ENCODE data around the gene SLC22A16. TPM values are rescaled to one million over a fixed set of nuclear protein-coding genes. Genes with fewer than 3 reads are reported as not detected.

The SLC22A16 gene
- total RNA-seq, 4 donors from 2014 or later: not detected

- Histone ChIP-seq H3K4me3 (no peak overlapping the region), H3K4me1 (peaks cover 0 to 3% (median 0%) of the 10 kb centered on the region in 4 donors), H3K9me3 (no peaks in the 10 kb centered on the region), H3K27me3 (no peaks in the 10 kb centered on the region), H3K27ac (no peak overlapping the region), H3K36me3 (no peaks in the 10 kb centered on the region)
- TF ChIP-seq EP300 (IDR thresholded peaks at IDR 0.05; ENCODE audit: low read depth) (no peak), POLR2AphosphoS5 (IDR thresholded peaks at IDR 0.05) (no peak), CTCF (IDR thresholded peaks at IDR 0.05) (no peak), POLR2A (IDR thresholded peaks at IDR 0.05) (no peak)
- WGBS, 2 donors (ENCODE audit: low coverage in 1 of 2): 77 to 86% methylated on average over 4 of the region's 4 CpGs
- intact Hi-C loops (cut with DNase I; ENCODE audit: low total_unique reads) (no loop called here), in situ Hi-C loops (cut with MboI; ENCODE audit: low pct_ligation_motif_present in 1 of 4, low pct_unique_long_range_greater_than_20kb in 1 of 4, low sequenced_read_pairs in 3 of 4) (loop anchor here (10.0 to 25.0 kb wide), 7 partner anchors 224 to 704 kb away; partner anchors contain the start of genes WASF1 (in 2 of the 4), AK9 (in 1 of the 4) and FIG4 (in 1 of the 4))
- no peak for DNase-seq
These were observed 77.6 kb downstream of the SLC22A16 start for GRCh38 chr6:110398778-110399177.

- H3K4me1 ChIP-seq: peaks cover 0 to 3% (median under 1%) of the 10 kb centered on the region in 4 donors
- H3K36me3 ChIP-seq: no peaks in the 10 kb centered on the region
- 42 to 51% methylated on average over 4 of the region's 4 CpGs for WGBS, 2 donors (ENCODE audit: low coverage in 1 of 2)
- no peak overlapping the region for H3K27ac ChIP-seq
- TF ChIP-seq POLR2AphosphoS5 (IDR thresholded peaks at IDR 0.05) (no peak), POLR2A (IDR thresholded peaks at IDR 0.05) (no peak), CTCF (IDR thresholded peaks at IDR 0.05) (no peak), EP300 (IDR thresholded peaks at IDR 0.05; ENCODE audit: low read depth) (no peak)
- no peak overlapping the region for H3K4me3 ChIP-seq
- H3K9me3 ChIP-seq: no peaks in the 10 kb centered on the region
- in situ Hi-C loops (cut with MboI; ENCODE audit: low pct_ligation_motif_present in 1 of 4, low pct_unique_long_range_greater_than_20kb in 1 of 4, low sequenced_read_pairs in 3 of 4) (loop anchor here (10.0 to 25.0 kb wide), 7 partner anchors 220 to 700 kb away; partner anchors contain the start of genes WASF1 (in 2 of the 4), AK9 (in 1 of the 4) and FIG4 (in 1 of the 4)), intact Hi-C loops (cut with DNase I; ENCODE audit: low total_unique reads) (no loop called here)
- no peaks in the 10 kb centered on the region for H3K27me3 ChIP-seq
- DNase-seq: no peak
These were observed 81.2 kb downstream of the SLC22A16 start for GRCh38 chr6:110395221-110395620.

GRCh38 chr6:110394409-110394808 is 82.0 kb downstream of the SLC22A16 start:
- WGBS, 2 donors (ENCODE audit: low coverage in 1 of 2): 88% methylated on average over 4 of the region's 4 CpGs; no CpG with 5 or more reads in 1 of the 2 donors
- peaks cover 0 to 3% (median 0%) of the 10 kb centered on the region in 4 donors for H3K4me1 ChIP-seq
- H3K27ac ChIP-seq: no peak overlapping the region
- intact Hi-C loops (cut with DNase I; ENCODE audit: low total_unique reads) (no loop called here), in situ Hi-C loops (cut with MboI; ENCODE audit: low pct_ligation_motif_present in 1 of 4, low pct_unique_long_range_greater_than_20kb in 1 of 4, low sequenced_read_pairs in 3 of 4) (loop anchor here (10.0 to 25.0 kb wide), 7 partner anchors 220 to 700 kb away; partner anchors contain the start of genes WASF1 (in 2 of the 4), AK9 (in 1 of the 4) and FIG4 (in 1 of the 4))
- H3K36me3 ChIP-seq: no peaks in the 10 kb centered on the region
- H3K27me3 ChIP-seq: no peaks in the 10 kb centered on the region
- DNase-seq: no peak
- H3K4me3 ChIP-seq: no peak overlapping the region
- H3K9me3 ChIP-seq: no peaks in the 10 kb centered on the region
- TF ChIP-seq EP300 (IDR thresholded peaks at IDR 0.05; ENCODE audit: low read depth) (no peak), POLR2AphosphoS5 (IDR thresholded peaks at IDR 0.05) (no peak), POLR2A (IDR thresholded peaks at IDR 0.05) (no peak), CTCF (IDR thresholded peaks at IDR 0.05) (no peak)

GRCh38 chr6:110392727-110393126 is 83.7 kb downstream of the SLC22A16 start:
- DNase-seq: no peak
- Histone ChIP-seq H3K36me3 (no peaks in the 10 kb centered on the region), H3K9me3 (no peaks in the 10 kb centered on the region), H3K27me3 (no peaks in the 10 kb centered on the region), H3K4me1 (peaks cover 0 to 3% (median 0%) of the 10 kb centered on the region in 4 donors), H3K27ac (no peak overlapping the region), H3K4me3 (no peak overlapping the region)
- intact Hi-C loops (cut with DNase I; ENCODE audit: low total_unique reads): no loop called here
- in situ Hi-C loops (cut with MboI; ENCODE audit: low pct_ligation_motif_present in 1 of 4, low pct_unique_long_range_greater_than_20kb in 1 of 4, low sequenced_read_pairs in 3 of 4): loop anchor here (10.0 to 25.0 kb wide), 7 partner anchors 218 to 698 kb away; partner anchors contain the start of genes WASF1 (in 2 of the 4), AK9 (in 1 of the 4) and FIG4 (in 1 of the 4)
- 92% methylated on average over 9 of the region's 9 CpGs; no CpG with 5 or more reads in 1 of the 2 donors for WGBS, 2 donors (ENCODE audit: low coverage in 1 of 2)
- TF ChIP-seq POLR2AphosphoS5 (IDR thresholded peaks at IDR 0.05): no peak
